Breast epithelium (tissue), 4 donors: ENCODE data around the gene RASL12. TPM values are rescaled to one million over a fixed set of nuclear protein-coding genes. Genes with fewer than 3 reads are reported as not detected.

ENCODE experiments used
- DNase-seq, 2 donors: peaks; one replicate each; pipeline ENCODE4 v3.0.0-alpha.2; 2019; ENCODE audit warnings: low spot score in 2 of 2
- H3K27ac ChIP-seq, 2 donors: fragments of 200-600 bp; sonication (generic) in 1 of 2; one replicate each; pipeline ENCODE4 v1.5.1; 2016 to 2019; ENCODE audit warnings: mild to moderate bottlenecking in 1 of 2
- H3K27me3 ChIP-seq, 2 donors: fragments of 200-600 bp; sonication (generic) in 1 of 2; one replicate each; pipeline versions ENCODE4 v1.5.1 to v1.6.0; 2017 to 2019; ENCODE audit warnings: control low read depth in 1 of 2, mild to moderate bottlenecking in 1 of 2
- H3K36me3 ChIP-seq: fragments of 200-600 bp; one replicate; pipeline ENCODE4 v1.5.1; 2019
- H3K4me1 ChIP-seq, 2 donors: fragments of 200-600 bp; sonication (generic); one replicate each; pipeline ENCODE4 v1.5.1; 2016 to 2019; ENCODE audit warnings: control low read depth in 1 of 2
- H3K4me3 ChIP-seq, 3 donors: fragments of 200-600 bp; sonication (generic); 1 replicate in 2 of 3; 2 replicates in 1 of 3; pipeline ENCODE4 v1.5.1; 2016 to 2019; ENCODE audit warnings: mild to moderate bottlenecking in 3 of 3, moderate library complexity in 2 of 3
- H3K9me3 ChIP-seq, 2 donors: fragments of 200-600 bp; sonication (generic) in 1 of 2; one replicate each; pipeline ENCODE4 v1.5.1; 2016 to 2019; ENCODE audit warnings: control low read depth in 1 of 2
- POLR2A ChIP-seq: fragments of 450-650 bp; IDR thresholded peaks from one replicate; pipeline ENCODE4 v1.6.1; 2016; ENCODE audit warnings: antibody characterized with exemption, mild to moderate bottlenecking, moderate library complexity
- POLR2AphosphoS5 ChIP-seq, 3 donors: sonication (generic); formaldehyde crosslinking; IDR thresholded peaks; one replicate each; pipeline ENCODE4 v1.6.1; 2017; ENCODE audit warnings: antibody characterized with exemption in 3 of 3
- intact Hi-C: fragments of 100-400 bp; cut with DNase I; formaldehyde crosslinking; loops from one replicate; pipeline ENCODE4 v1.15.1; 2023; ENCODE audit warnings: low total_unique reads
- total RNA-seq, 3 donors: library from RNA; depleted of rRNA; stranded (reverse); fragments of >200 nt; gene quantifications; one replicate each; pipeline ENCODE4 v1.1.0, GENCODE V29; 2016
- TF ChIP-seq, protein P1 (sequence below), 3 donors: fragments of 450-650 bp; IDR thresholded peaks; one replicate each; pipeline ENCODE4 v1.5.1; 2016 to 2017; ENCODE audit warnings: antibody characterized with exemption in 3 of 3, mild to moderate bottlenecking in 3 of 3, moderate library complexity in 3 of 3

RASL12 gene
- total RNA-seq, 3 donors from 2014 or later: 12.6 to 20.6 (median 20.3) TPM

- H3K27ac ChIP-seq: no peak overlapping the region
- no peaks in the 10 kb centered on the region for H3K4me1 ChIP-seq
- no peaks in the 10 kb centered on the region for H3K27me3 ChIP-seq
- H3K4me3 ChIP-seq: no peak overlapping the region
- TF ChIP-seq, protein P1, sequence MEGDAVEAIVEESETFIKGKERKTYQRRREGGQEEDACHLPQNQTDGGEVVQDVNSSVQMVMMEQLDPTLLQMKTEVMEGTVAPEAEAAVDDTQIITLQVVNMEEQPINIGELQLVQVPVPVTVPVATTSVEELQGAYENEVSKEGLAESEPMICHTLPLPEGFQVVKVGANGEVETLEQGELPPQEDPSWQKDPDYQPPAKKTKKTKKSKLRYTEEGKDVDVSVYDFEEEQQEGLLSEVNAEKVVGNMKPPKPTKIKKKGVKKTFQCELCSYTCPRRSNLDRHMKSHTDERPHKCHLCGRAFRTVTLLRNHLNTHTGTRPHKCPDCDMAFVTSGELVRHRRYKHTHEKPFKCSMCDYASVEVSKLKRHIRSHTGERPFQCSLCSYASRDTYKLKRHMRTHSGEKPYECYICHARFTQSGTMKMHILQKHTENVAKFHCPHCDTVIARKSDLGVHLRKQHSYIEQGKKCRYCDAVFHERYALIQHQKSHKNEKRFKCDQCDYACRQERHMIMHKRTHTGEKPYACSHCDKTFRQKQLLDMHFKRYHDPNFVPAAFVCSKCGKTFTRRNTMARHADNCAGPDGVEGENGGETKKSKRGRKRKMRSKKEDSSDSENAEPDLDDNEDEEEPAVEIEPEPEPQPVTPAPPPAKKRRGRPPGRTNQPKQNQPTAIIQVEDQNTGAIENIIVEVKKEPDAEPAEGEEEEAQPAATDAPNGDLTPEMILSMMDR (IDR thresholded peaks at IDR 0.05): no peak
- TF ChIP-seq POLR2A: no peak
- no peak for TF ChIP-seq POLR2AphosphoS5 (IDR thresholded peaks at IDR 0.05)
- no peaks in the 10 kb centered on the region for H3K9me3 ChIP-seq
- intact Hi-C loops: loop anchor here (10.0 kb wide), 1 partner anchor 56 kb away; no protein-coding TSS in a partner anchor
- H3K36me3 ChIP-seq: no peaks in the 10 kb centered on the region
- DNase-seq: no peak
Observed at GRCh38 chr15:65038836-65039235, 29.0 kb downstream of the RASL12 start.

GRCh38 chr15:65038428-65038827, 29.4 kb downstream of the RASL12 start:
- Histone ChIP-seq H3K9me3 (no peaks in the 10 kb centered on the region), H3K4me3 (no peak overlapping the region), H3K4me1 (no peaks in the 10 kb centered on the region), H3K27ac (no peak overlapping the region), H3K27me3 (no peaks in the 10 kb centered on the region), H3K36me3 (no peaks in the 10 kb centered on the region)
- no peak for DNase-seq
- intact Hi-C loops: loop anchor here (10.0 kb wide), 1 partner anchor 56 kb away; no protein-coding TSS in a partner anchor
- TF ChIP-seq, protein P1 (IDR thresholded peaks at IDR 0.05): no peak
- TF ChIP-seq POLR2AphosphoS5 (IDR thresholded peaks at IDR 0.05) (no peak), POLR2A (no peak)

DNA sequence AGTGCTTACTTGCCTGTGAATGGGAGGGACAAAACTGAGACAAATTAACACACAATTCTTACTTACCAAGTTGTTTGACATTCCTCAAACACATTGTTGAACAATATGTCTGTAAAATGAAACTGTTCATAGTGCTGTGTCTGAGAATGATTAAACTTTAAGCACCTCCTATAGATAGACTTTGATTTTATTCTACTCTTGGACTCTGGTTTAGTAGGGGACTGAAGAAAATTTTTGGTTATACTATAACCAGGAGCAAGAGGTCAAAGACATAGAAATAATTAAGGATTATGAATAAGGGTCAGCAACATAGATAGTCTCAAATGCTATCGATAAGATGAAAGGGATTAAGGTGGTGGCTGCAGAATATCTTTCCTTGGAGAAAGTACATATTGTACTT, 30.5 kb downstream of the RASL12 start:
- Histone ChIP-seq H3K4me1 (no peaks in the 10 kb centered on the region), H3K9me3 (no peaks in the 10 kb centered on the region), H3K27ac (no peak overlapping the region), H3K36me3 (no peaks in the 10 kb centered on the region), H3K27me3 (no peaks in the 10 kb centered on the region), H3K4me3 (no peak overlapping the region)
- no peak for DNase-seq
- TF ChIP-seq POLR2AphosphoS5 (IDR thresholded peaks at IDR 0.05) (no peak), POLR2A (no peak)
- TF ChIP-seq, protein P1 (IDR thresholded peaks at IDR 0.05): no peak
- intact Hi-C loops: loop anchor here (10.0 kb wide), 1 partner anchor 57 kb away; no protein-coding TSS in a partner anchor

GRCh38 chr15:65034719-65035118, 33.1 kb downstream of the RASL12 start:
- H3K36me3 ChIP-seq: no peaks in the 10 kb centered on the region
- no peaks in the 10 kb centered on the region for H3K27me3 ChIP-seq
- H3K4me3 ChIP-seq: no peak overlapping the region
- TF ChIP-seq POLR2AphosphoS5 (IDR thresholded peaks at IDR 0.05) (no peak), POLR2A (no peak)
- TF ChIP-seq, protein P1 (IDR thresholded peaks at IDR 0.05): no peak
- no peaks in the 10 kb centered on the region for H3K4me1 ChIP-seq
- no peak for DNase-seq
- no peak overlapping the region for H3K27ac ChIP-seq
- H3K9me3 ChIP-seq: no peaks in the 10 kb centered on the region
- intact Hi-C loops: loop anchor here (10.0 kb wide), 1 partner anchor 60 kb away; no protein-coding TSS in a partner anchor

DNA sequence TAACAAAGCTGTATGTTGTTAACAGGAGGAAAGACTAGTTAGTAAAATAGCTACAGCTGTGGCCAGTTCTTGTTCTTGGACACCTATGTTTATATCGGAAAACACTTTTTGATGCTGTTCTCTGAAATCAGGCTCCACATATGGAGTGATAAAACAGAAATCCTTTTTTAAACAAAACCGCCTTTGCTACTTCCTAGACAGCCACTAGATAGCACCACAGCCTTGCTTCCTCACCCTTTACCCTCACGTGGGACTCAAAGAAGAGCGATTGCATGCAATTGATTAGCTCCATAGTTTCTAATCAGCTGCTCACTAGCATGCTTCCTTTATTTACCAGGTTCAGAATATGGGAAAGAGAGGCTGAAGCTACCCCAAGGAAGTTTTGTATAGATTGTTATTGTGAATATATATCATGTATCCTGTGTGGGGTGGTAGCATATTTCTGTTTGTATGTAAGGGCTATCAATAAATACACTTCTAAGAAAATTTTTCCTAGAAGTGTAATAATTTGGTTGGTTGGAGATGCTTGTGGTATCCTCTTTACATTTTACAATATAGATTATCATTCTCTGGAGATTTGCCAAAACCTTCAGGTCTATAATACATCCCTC, 34.0 kb downstream of the RASL12 start:
- no peaks in the 10 kb centered on the region for H3K9me3 ChIP-seq
- DNase-seq: no peak
- no peaks in the 10 kb centered on the region for H3K4me1 ChIP-seq
- intact Hi-C loops: loop anchor here (10.0 kb wide), 1 partner anchor 61 kb away; no protein-coding TSS in a partner anchor
- H3K36me3 ChIP-seq: no peaks in the 10 kb centered on the region
- H3K27me3 ChIP-seq: no peaks in the 10 kb centered on the region
- H3K27ac ChIP-seq: no peak overlapping the region
- no peak overlapping the region for H3K4me3 ChIP-seq
- no peak for TF ChIP-seq POLR2AphosphoS5 (IDR thresholded peaks at IDR 0.05)
- TF ChIP-seq, protein P1 (IDR thresholded peaks at IDR 0.05): peak in 1 of 3 donors; percentile 19
